ENCODE measurements around the gene MAST4.

- no peak for TF ChIP-seq CTCF (IDR thresholded peaks at IDR 0.05; ENCODE audit: low read length)
- no peak for TF ChIP-seq EZH2phosphoT487 (IDR thresholded peaks at IDR 0.05; ENCODE audit: low read length)
- TF ChIP-seq EZH2 (optimal IDR thresholded peaks at IDR 0.05; ENCODE audit: low read depth, low read length): no peak
These were observed 217.1 kb downstream of the MAST4 start for GRCh38 chr5:66813306-66813705.

Data from MM.1S (cell line).